Activated T-cell treated with anti-CD3 and anti-CD28 coated beads, Interleukin-2, amount 50 U/mL, for 72 hours (primary cell): ENCODE data around the gene CPEB4. TPM values are rescaled to one million over a fixed set of nuclear protein-coding genes. Genes with fewer than 3 reads are reported as not detected.

ENCODE experiments used
- ATAC-seq, 2 donors: fragments of 150-1000 bp; cut with Tn5 transposase; replicated peaks in 1 of 2; 2 replicates each; pipeline ENCODE4 v1.10.0; 2021; ENCODE audit warnings: moderate library complexity in 2 of 2, mild to moderate bottlenecking in 1 of 2
- DNase-seq, 2 donors: peaks; one replicate each; pipeline ENCODE4 v3.0.0; 2021 to 2022; ENCODE audit warnings: mixed read lengths in 1 of 2
- H3K27ac Mint-ChIP-seq: one replicate; pipeline ENCODE4 v1.8.0; 2022; ENCODE audit warnings: mild to moderate bottlenecking, moderate library complexity, mixed read lengths
- H3K27me3 Mint-ChIP-seq: one replicate; pipeline ENCODE4 v1.8.0; 2022; ENCODE audit warnings: low read depth, mixed read lengths
- H3K36me3 Mint-ChIP-seq, 2 donors: one replicate each; pipeline ENCODE4 v1.8.0; 2022; ENCODE audit warnings: mixed read lengths in 2 of 2, mild to moderate bottlenecking in 1 of 2; ENCODE audit not compliant: insufficient read depth in 2 of 2
- H3K4me1 Mint-ChIP-seq: one replicate; pipeline ENCODE4 v1.8.0; 2022; ENCODE audit warnings: low read depth, mixed read lengths
- H3K4me3 Mint-ChIP-seq, 2 donors: one replicate each; pipeline ENCODE4 v1.8.0; 2022; ENCODE audit warnings: mild to moderate bottlenecking in 2 of 2, mixed read lengths in 2 of 2, moderate library complexity in 2 of 2
- H3K9me3 Mint-ChIP-seq, 2 donors: one replicate each; pipeline ENCODE4 v1.8.0; 2022; ENCODE audit warnings: mixed read lengths in 2 of 2
- total RNA-seq, 2 donors: library from RNA; stranded (reverse); gene quantifications; one replicate each; pipeline ENCODE4 v1.2.3, GENCODE V29; 2022

CPEB4 gene
- total RNA-seq, 2 donors from 2014 or later: 14.4 to 19.0 TPM

GRCh38 chr5:173901705-173902104 is 13.6 kb downstream of the CPEB4 start:
- no peaks in the 10 kb centered on the region for H3K27me3 Mint-ChIP-seq
- peaks cover 9% of the 10 kb centered on the region for H3K4me1 Mint-ChIP-seq
- H3K9me3 Mint-ChIP-seq: no peaks in the 10 kb centered on the region
- ATAC-seq: no peak
- H3K36me3 Mint-ChIP-seq: no peaks in the 10 kb centered on the region
- no peak overlapping the region for H3K27ac Mint-ChIP-seq
- no peak overlapping the region for H3K4me3 Mint-ChIP-seq
- DNase-seq: no peak

GRCh38 chr5:173902334-173902733 is 14.2 kb downstream of the CPEB4 start:
- no peak overlapping the region for H3K27ac Mint-ChIP-seq
- H3K9me3 Mint-ChIP-seq: no peaks in the 10 kb centered on the region
- DNase-seq (no peak), ATAC-seq (no peak)
- peaks cover 9% of the 10 kb centered on the region for H3K4me1 Mint-ChIP-seq
- no peak overlapping the region for H3K4me3 Mint-ChIP-seq
- H3K27me3 Mint-ChIP-seq: no peaks in the 10 kb centered on the region
- no peaks in the 10 kb centered on the region for H3K36me3 Mint-ChIP-seq

- Mint-ChIP-seq H3K36me3 (no peaks in the 10 kb centered on the region), H3K4me1 (peaks cover 9% of the 10 kb centered on the region), H3K4me3 (no peak overlapping the region), H3K9me3 (no peaks in the 10 kb centered on the region), H3K27ac (no peak overlapping the region), H3K27me3 (no peaks in the 10 kb centered on the region)
- ATAC-seq (no peak), DNase-seq (no peak)
Observed at GRCh38 chr5:173902743-173903142, 14.6 kb downstream of the CPEB4 start.

GRCh38 chr5:173903396-173904140 is 15.4 kb downstream of the CPEB4 start:
- no peak for DNase-seq
- Mint-ChIP-seq H3K27me3 (no peaks in the 10 kb centered on the region), H3K36me3 (no peaks in the 10 kb centered on the region), H3K4me1 (peaks cover 9% of the 10 kb centered on the region), H3K4me3 (no peak overlapping the region), H3K9me3 (no peaks in the 10 kb centered on the region), H3K27ac (no peak overlapping the region)
- no peak for ATAC-seq

- no peak overlapping the region for H3K27ac Mint-ChIP-seq
Observed at GRCh38 chr5:173904151-173904550, 16.0 kb downstream of the CPEB4 start.

GRCh38 chr5:173907284-173907683 is 19.1 kb downstream of the CPEB4 start:
- Mint-ChIP-seq H3K4me3 (no peak overlapping the region), H3K27ac (no peak overlapping the region), H3K27me3 (no peaks in the 10 kb centered on the region)

More at GRCh38 chr5:173904151-173904550, 16.0 kb downstream of the CPEB4 start:
- Mint-ChIP-seq H3K4me3 (no peak overlapping the region), H3K9me3 (no peaks in the 10 kb centered on the region), H3K4me1 (peaks cover 9% of the 10 kb centered on the region), H3K36me3 (no peaks in the 10 kb centered on the region), H3K27me3 (no peaks in the 10 kb centered on the region)
- no peak for ATAC-seq
- no peak for DNase-seq

GRCh38 chr5:173907686-173908371 is 19.7 kb downstream of the CPEB4 start:
- no peak overlapping the region for H3K4me3 Mint-ChIP-seq
- H3K9me3 Mint-ChIP-seq: no peaks in the 10 kb centered on the region
- ATAC-seq: no peak
- DNase-seq: no peak
- no peaks in the 10 kb centered on the region for H3K27me3 Mint-ChIP-seq
- peaks cover 0 to 1% of the 10 kb centered on the region in 2 donors for H3K36me3 Mint-ChIP-seq
- H3K4me1 Mint-ChIP-seq: peaks cover 5% of the 10 kb centered on the region
- no peak overlapping the region for H3K27ac Mint-ChIP-seq

More at GRCh38 chr5:173907284-173907683, 19.1 kb downstream of the CPEB4 start:
- Mint-ChIP-seq H3K36me3 (peaks cover 0 to 1% of the 10 kb centered on the region in 2 donors), H3K9me3 (no peaks in the 10 kb centered on the region), H3K4me1 (peaks cover 5% of the 10 kb centered on the region)
- ATAC-seq (no peak), DNase-seq (no peak)

- Mint-ChIP-seq H3K36me3 (peaks cover 0 to 1% of the 10 kb centered on the region in 2 donors), H3K4me3 (no peak overlapping the region), H3K4me1 (peaks cover 5% of the 10 kb centered on the region), H3K9me3 (no peaks in the 10 kb centered on the region), H3K27me3 (no peaks in the 10 kb centered on the region), H3K27ac (no peak overlapping the region)
- ATAC-seq (no peak), DNase-seq (no peak)
Observed at GRCh38 chr5:173909199-173909598, 21.1 kb downstream of the CPEB4 start.

- H3K4me1 Mint-ChIP-seq: peaks cover 5% of the 10 kb centered on the region
- no peak for ATAC-seq
Observed at GRCh38 chr5:173910215-173910614, 22.1 kb downstream of the CPEB4 start.

GRCh38 chr5:173911623-173912022 is 23.5 kb downstream of the CPEB4 start:
- Mint-ChIP-seq H3K9me3 (no peaks in the 10 kb centered on the region), H3K4me1 (no peaks in the 10 kb centered on the region), H3K4me3 (no peak overlapping the region), H3K27me3 (no peaks in the 10 kb centered on the region), H3K27ac (no peak overlapping the region), H3K36me3 (peaks cover 0 to 1% of the 10 kb centered on the region in 2 donors)
- no peak for ATAC-seq
- no peak for DNase-seq

More at GRCh38 chr5:173910215-173910614, 22.1 kb downstream of the CPEB4 start:
- H3K27ac Mint-ChIP-seq: no peak overlapping the region
- DNase-seq: no peak
- H3K9me3 Mint-ChIP-seq: no peaks in the 10 kb centered on the region
- H3K4me3 Mint-ChIP-seq: no peak overlapping the region
- no peaks in the 10 kb centered on the region for H3K27me3 Mint-ChIP-seq
- H3K36me3 Mint-ChIP-seq: peaks cover 0 to 1% of the 10 kb centered on the region in 2 donors

GRCh38 chr5:173913686-173914321 is 25.7 kb downstream of the CPEB4 start:
- no peak overlapping the region for H3K4me3 Mint-ChIP-seq
- H3K27me3 Mint-ChIP-seq: no peaks in the 10 kb centered on the region
- no peak overlapping the region for H3K27ac Mint-ChIP-seq
- H3K9me3 Mint-ChIP-seq: no peaks in the 10 kb centered on the region
- H3K36me3 Mint-ChIP-seq: peaks cover 0 to 1% of the 10 kb centered on the region in 2 donors
- H3K4me1 Mint-ChIP-seq: no peaks in the 10 kb centered on the region
- ATAC-seq: no peak
- no peak for DNase-seq

GRCh38 chr5:173915310-173916014 is 27.3 kb downstream of the CPEB4 start:
- Mint-ChIP-seq H3K27me3 (no peaks in the 10 kb centered on the region), H3K4me1 (no peaks in the 10 kb centered on the region), H3K27ac (no peak overlapping the region), H3K9me3 (no peaks in the 10 kb centered on the region), H3K4me3 (no peak overlapping the region), H3K36me3 (peaks cover 0 to 1% of the 10 kb centered on the region in 2 donors)
- ATAC-seq: no peak
- no peak for DNase-seq

- Mint-ChIP-seq H3K9me3 (no peaks in the 10 kb centered on the region), H3K4me3 (no peak overlapping the region), H3K4me1 (peaks cover 7% of the 10 kb centered on the region), H3K36me3 (peaks cover 0 to 1% of the 10 kb centered on the region in 2 donors), H3K27ac (no peak overlapping the region), H3K27me3 (no peaks in the 10 kb centered on the region)
- no peak for DNase-seq
- no peak for ATAC-seq
Observed at GRCh38 chr5:173916233-173916632, 28.1 kb downstream of the CPEB4 start.
